Panc1 (cell line): ENCODE data around the gene DEPP1. TPM values are rescaled to one million over a fixed set of nuclear protein-coding genes. Genes with fewer than 3 reads are reported as not detected.

Source experiments
- ATAC-seq: fragments of 200-7000 bp; cut with Tn5 transposase; 2 replicates; pipeline ENCODE4 v1.9.1; 2020; ENCODE audit warnings: mild to moderate bottlenecking, moderate library complexity
- BruUV-seq: library from RNA; stranded (reverse); fragments of 400-500 nt; replicated peaks from 2 replicates; lab custom pipeline; 2021; lab: Mats Ljungman, UMichigan
- CTCF ChIA-PET: fragments of 300-600 bp; sonication (Branson Sonifier 250); formaldehyde crosslinking; loops from one replicate; lab custom pipeline; 2022; ENCODE audit warnings: antibody characterized with exemption; lab: Charles Lee
- POLR2A ChIA-PET: fragments of 300-600 bp; sonication (Branson Sonifier 250); formaldehyde crosslinking; loops from one replicate; lab custom pipeline; 2022; ENCODE audit warnings: antibody characterized with exemption; lab: Charles Lee
- DNase-seq: peaks from one replicate; pipeline ENCODE4 v3.0.0-alpha.2; 2010; ENCODE audit warnings: low read depth, low spot score
- H3K27ac ChIP-seq: 2 replicates; pipeline ENCODE4 v1.5.1; 2011; ENCODE audit warnings: mild to moderate bottlenecking, low read length, inconsistent platforms
- H3K27me3 ChIP-seq: fragments of 200-500 bp; sonication (Bioruptor generic); 2 replicates; pipeline ENCODE4 v1.6.0; 2014; ENCODE audit warnings: low read length, inconsistent platforms; ENCODE audit not compliant: control insufficient read depth, insufficient read depth
- H3K36me3 ChIP-seq: fragments of 200-500 bp; sonication (Bioruptor generic); 2 replicates; pipeline ENCODE4 v1.5.1; 2014; ENCODE audit warnings: inconsistent platforms, mild to moderate bottlenecking, low read length, moderate library complexity; ENCODE audit not compliant: control insufficient read depth, insufficient read depth
- H3K4me1 ChIP-seq: 2 replicates; pipeline ENCODE4 v1.5.1; 2011; ENCODE audit warnings: inconsistent platforms, mild to moderate bottlenecking, low read length, moderate library complexity; ENCODE audit not compliant: control insufficient read depth, insufficient read depth
- H3K4me3 ChIP-seq, 2 experiments: 2 replicates each; pipeline ENCODE4 v1.5.1; 2011 to 2012; ENCODE audit warnings: low read depth in 2 of 2, low read length in 2 of 2, mild to moderate bottlenecking in 2 of 2, inconsistent platforms in 1 of 2, moderate library complexity in 1 of 2
- H3K9me3 ChIP-seq: fragments of 200-500 bp; sonication (Bioruptor generic); 2 replicates; pipeline ENCODE4 v1.5.1; 2014; ENCODE audit warnings: low read depth, mild to moderate bottlenecking, inconsistent platforms, low read length, moderate library complexity; ENCODE audit not compliant: control insufficient read depth, insufficient read depth
- POLR2AphosphoS5 ChIP-seq: IDR thresholded peaks from 2 replicates; pipeline ENCODE4 v1.6.1; 2012; ENCODE audit warnings: mild to moderate bottlenecking, low read depth, low read length, moderate library complexity
- SIN3A ChIP-seq: IDR thresholded peaks from 2 replicates; pipeline ENCODE4 v1.6.1; 2012; ENCODE audit warnings: low read depth, mild to moderate bottlenecking, low read length, moderate library complexity, borderline replicate concordance; ENCODE audit not compliant: insufficient read depth
- TCF7L2 ChIP-seq: IDR thresholded peaks from 2 replicates; pipeline ENCODE4 v1.6.1; 2011; ENCODE audit warnings: mild to moderate bottlenecking, low read depth, low read length, inconsistent platforms
- in situ Hi-C: cut with HindIII; loops from 2 replicates; pipeline ENCODE4 v1.10.0; 2016; ENCODE audit warnings: low sequenced_read_pairs, low pct_unique_long_range_greater_than_20kb
- intact Hi-C: fragments of 100-400 bp; cut with micrococcal nuclease; formaldehyde crosslinking; loops from one replicate; pipeline ENCODE4 v1.10.0; 2022; ENCODE audit not compliant: unreplicated experiment
- total RNA-seq: library from RNA; stranded (reverse); gene quantifications from one replicate; pipeline ENCODE4 v1.2.1, GENCODE V29; 2021; ENCODE audit not compliant: unreplicated experiment
- TF ChIP-seq, protein P1 (sequence below): fragments of 450-650 bp; IDR thresholded peaks from 2 replicates; pipeline ENCODE4 v1.5.1; 2017; ENCODE audit warnings: mild to moderate bottlenecking
- TF ChIP-seq, protein P2 (sequence below), 2 experiments: IDR thresholded peaks; 2 replicates each; pipeline ENCODE4 v1.6.1; 2011 to 2012; ENCODE audit warnings: low read depth in 2 of 2, control low read depth in 1 of 2, low read length in 1 of 2, mild to moderate bottlenecking in 1 of 2, moderate library complexity in 1 of 2; ENCODE audit not compliant: insufficient read depth in 1 of 2

The DEPP1 gene
- total RNA-seq, 1 experiment from 2014 or later = 16.6 TPM

- Histone ChIP-seq H3K4me3 (no peak overlapping the region), H3K27ac (no peak overlapping the region), H3K4me1 (peaks cover 21% of the 10 kb centered on the region), H3K9me3 (no peaks in the 10 kb centered on the region), H3K36me3 (no peaks in the 10 kb centered on the region), H3K27me3 (no peaks in the 10 kb centered on the region)
- intact Hi-C loops (no loop called here), in situ Hi-C loops (no loop called here)
- POLR2A ChIA-PET = interaction anchor here (1.4 kb wide), 1 partner anchor 10 kb away, joined by 3 read pairs; no protein-coding TSS in a partner anchor
- BruUV-seq = no TSS peak
- TF ChIP-seq, protein P1, sequence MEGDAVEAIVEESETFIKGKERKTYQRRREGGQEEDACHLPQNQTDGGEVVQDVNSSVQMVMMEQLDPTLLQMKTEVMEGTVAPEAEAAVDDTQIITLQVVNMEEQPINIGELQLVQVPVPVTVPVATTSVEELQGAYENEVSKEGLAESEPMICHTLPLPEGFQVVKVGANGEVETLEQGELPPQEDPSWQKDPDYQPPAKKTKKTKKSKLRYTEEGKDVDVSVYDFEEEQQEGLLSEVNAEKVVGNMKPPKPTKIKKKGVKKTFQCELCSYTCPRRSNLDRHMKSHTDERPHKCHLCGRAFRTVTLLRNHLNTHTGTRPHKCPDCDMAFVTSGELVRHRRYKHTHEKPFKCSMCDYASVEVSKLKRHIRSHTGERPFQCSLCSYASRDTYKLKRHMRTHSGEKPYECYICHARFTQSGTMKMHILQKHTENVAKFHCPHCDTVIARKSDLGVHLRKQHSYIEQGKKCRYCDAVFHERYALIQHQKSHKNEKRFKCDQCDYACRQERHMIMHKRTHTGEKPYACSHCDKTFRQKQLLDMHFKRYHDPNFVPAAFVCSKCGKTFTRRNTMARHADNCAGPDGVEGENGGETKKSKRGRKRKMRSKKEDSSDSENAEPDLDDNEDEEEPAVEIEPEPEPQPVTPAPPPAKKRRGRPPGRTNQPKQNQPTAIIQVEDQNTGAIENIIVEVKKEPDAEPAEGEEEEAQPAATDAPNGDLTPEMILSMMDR = no peak
- TF ChIP-seq POLR2AphosphoS5 (no peak), SIN3A (no peak), TCF7L2 (no peak)
- TF ChIP-seq, protein P2, sequence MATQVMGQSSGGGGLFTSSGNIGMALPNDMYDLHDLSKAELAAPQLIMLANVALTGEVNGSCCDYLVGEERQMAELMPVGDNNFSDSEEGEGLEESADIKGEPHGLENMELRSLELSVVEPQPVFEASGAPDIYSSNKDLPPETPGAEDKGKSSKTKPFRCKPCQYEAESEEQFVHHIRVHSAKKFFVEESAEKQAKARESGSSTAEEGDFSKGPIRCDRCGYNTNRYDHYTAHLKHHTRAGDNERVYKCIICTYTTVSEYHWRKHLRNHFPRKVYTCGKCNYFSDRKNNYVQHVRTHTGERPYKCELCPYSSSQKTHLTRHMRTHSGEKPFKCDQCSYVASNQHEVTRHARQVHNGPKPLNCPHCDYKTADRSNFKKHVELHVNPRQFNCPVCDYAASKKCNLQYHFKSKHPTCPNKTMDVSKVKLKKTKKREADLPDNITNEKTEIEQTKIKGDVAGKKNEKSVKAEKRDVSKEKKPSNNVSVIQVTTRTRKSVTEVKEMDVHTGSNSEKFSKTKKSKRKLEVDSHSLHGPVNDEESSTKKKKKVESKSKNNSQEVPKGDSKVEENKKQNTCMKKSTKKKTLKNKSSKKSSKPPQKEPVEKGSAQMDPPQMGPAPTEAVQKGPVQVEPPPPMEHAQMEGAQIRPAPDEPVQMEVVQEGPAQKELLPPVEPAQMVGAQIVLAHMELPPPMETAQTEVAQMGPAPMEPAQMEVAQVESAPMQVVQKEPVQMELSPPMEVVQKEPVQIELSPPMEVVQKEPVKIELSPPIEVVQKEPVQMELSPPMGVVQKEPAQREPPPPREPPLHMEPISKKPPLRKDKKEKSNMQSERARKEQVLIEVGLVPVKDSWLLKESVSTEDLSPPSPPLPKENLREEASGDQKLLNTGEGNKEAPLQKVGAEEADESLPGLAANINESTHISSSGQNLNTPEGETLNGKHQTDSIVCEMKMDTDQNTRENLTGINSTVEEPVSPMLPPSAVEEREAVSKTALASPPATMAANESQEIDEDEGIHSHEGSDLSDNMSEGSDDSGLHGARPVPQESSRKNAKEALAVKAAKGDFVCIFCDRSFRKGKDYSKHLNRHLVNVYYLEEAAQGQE (IDR thresholded peaks at IDR 0.05; ENCODE audit: insufficient read depth in 1 of 2, low read depth in 2 of 2, low read length in 1 of 2) = no peak
- CTCF ChIA-PET = no interaction called here
- ATAC-seq (no peak), DNase-seq (no peak)
Observed at GRCh38 chr10:44986179-44986578, 7.6 kb upstream of the DEPP1 start.

DNA sequence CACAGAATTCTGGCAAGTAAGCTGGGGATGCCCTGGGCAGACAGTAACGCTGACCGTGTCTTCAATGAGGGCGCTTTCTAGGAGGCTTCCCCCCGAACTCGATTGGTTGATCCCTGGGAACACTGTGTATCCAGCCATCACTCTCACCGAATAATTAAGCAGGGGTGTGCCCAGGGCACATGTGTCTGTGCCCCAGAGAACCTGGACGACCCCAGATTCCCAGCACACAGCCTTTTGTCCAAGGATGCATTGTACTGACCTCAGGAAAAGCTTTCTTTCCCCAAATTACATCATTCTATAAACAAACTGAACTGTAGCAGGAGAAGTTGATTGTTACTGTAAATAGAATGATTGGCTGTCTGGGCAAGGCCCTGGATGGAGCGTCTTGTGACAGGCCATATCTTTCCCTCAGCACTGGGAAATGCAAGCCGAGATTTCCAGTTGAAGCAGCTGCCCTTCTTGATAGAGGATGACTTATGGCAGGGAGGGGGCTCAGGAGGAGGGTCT lies 6.6 kb upstream of the DEPP1 start:
- intact Hi-C loops (no loop called here), in situ Hi-C loops (no loop called here)
- no TSS peak for BruUV-seq
- Histone ChIP-seq H3K4me3 (no peak overlapping the region), H3K27ac (no peak overlapping the region), H3K9me3 (no peaks in the 10 kb centered on the region), H3K27me3 (no peaks in the 10 kb centered on the region), H3K4me1 (peaks cover 29% of the 10 kb centered on the region), H3K36me3 (no peaks in the 10 kb centered on the region)
- DNase-seq (no peak), ATAC-seq (no peak)
- TF ChIP-seq, protein P1 = no peak
- TF ChIP-seq, protein P2 (IDR thresholded peaks at IDR 0.05; ENCODE audit: insufficient read depth in 1 of 2, low read depth in 2 of 2, low read length in 1 of 2) = no peak
- TF ChIP-seq POLR2AphosphoS5 = no peak
- TF ChIP-seq SIN3A = no peak
- no peak for TF ChIP-seq TCF7L2
- ChIA-PET POLR2A (no interaction called here), CTCF (no interaction called here)
